ENCODE measurements around the gene TMEM238L.

TMEM238L gene

GRCh38 chr17:10775058-10775457 is 28.8 kb downstream of the TMEM238L start:
- no peak for DNase-seq (ENCODE audit: low read depth, low spot score)

GRCh38 chr17:10773391-10773790 is 30.5 kb downstream of the TMEM238L start:
- no peak for DNase-seq (ENCODE audit: low read depth, low spot score)

DNA sequence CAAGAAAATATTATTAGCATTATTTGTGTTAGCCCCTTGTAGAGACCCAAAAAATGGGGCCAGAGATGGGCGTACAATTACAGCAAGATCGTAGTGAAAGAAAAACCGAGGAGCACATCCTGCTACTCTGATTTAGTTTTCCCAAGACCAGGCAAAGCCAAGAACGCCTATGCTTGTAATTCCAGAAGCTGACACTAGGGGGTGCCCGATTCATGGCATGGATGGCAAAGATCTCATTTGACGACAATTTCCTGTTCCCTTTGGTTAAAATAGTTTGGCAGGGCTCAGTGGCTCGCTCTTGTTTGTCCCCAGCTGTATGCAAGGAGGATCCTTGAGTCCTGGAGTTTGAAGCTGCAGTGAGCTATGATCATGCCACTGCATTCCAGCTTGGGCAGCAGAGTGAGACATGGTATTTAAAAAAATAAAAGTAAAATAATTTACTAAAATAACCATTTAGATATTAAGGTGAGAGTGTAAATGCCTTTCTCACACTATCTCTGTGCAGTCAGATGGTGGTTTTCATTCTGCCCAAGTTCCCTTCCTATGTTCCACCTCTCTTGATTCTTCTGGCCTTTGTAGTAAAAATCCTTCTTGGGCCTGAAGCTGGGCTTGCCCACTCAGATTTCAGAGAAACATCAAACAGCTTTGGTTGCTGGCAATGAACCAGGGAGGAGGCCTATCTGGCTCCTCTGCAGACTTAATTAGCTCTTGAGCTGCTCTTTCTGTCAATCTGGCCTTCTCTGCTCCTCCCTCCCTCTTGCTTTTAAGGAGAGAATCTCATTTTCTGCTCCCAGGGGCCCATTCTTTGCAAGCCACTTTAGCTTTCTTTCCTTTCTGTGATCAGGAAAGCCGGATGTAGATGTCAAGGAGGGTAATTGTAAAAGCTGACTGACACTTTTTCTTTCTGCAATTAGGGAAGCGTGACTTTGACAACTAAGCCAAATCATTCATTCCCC is 31.2 kb downstream of the TMEM238L start:
- no peak for DNase-seq (ENCODE audit: low read depth, low spot score)

DNA sequence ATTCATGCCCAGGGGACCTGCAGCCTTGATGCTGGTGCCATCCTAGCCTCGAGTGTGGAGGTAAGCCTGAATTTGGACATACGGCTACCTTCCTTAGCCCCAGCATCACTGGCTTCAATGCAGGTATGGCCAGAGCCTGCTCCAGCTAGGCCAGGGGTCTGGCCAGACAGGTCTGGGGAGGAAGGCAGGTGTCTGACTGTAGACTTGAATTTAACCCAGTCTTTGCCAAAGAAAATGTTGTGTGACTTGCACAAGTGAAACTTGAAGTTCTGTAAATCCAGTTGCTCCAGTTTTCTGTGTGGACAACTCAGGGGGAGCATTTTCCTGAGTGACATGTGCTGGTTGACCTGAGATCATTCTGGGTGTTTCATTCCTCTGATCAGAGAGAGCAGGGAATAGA is 32.8 kb downstream of the TMEM238L start:
- no peak for DNase-seq (ENCODE audit: low read depth, low spot score)

GRCh38 chr17:10769840-10770239 is 34.1 kb downstream of the TMEM238L start:
- DNase-seq (ENCODE audit: low read depth, low spot score): no peak

GRCh38 chr17:10768750-10769251 is 35.1 kb downstream of the TMEM238L start:
- DNase-seq (ENCODE audit: low read depth, low spot score): no peak

DNA sequence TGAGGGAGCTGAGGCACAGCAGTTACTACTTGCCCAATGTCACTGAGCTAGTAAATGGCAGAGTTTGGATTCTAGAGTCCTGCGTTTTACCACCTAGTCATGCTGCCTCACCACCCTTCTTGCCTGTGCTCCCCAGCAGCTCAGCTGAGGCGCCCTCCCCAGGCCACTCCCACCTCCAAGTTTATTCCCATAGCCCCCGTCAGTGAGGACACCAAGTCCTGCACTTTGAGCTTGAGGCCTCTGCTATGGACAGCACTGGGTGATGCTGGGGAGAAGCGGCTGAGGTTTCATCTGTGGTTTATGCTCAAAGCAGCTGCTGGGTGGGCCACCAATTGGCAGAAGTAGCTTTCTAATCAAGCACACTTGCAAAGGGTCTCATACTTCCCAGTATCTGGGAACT is 36.7 kb downstream of the TMEM238L start:
- DNase-seq (ENCODE audit: low read depth, low spot score): no peak

DNA sequence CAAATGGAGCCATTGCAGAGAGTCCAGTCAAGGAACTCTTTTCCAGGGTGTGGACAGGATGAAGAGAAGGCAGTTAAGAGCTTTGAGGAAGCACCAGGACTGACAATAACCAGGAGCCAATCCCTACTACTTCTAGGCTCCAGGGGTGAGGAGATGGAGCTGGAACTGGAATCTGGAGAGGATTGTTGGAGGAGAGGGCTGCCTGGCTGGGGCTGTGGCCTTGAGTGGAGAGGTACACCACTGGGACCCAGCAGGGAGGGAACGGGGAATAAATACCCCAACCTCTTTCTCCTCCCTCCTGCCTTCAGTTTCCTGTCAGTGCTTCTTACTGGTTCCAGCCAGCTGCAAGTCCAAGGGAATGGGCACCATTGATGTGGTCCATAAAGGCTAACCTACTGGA is 41.9 kb downstream of the TMEM238L start:
- DNase-seq (ENCODE audit: low read depth, low spot score): no peak

- no peak for DNase-seq (ENCODE audit: low read depth, low spot score)
These were observed 42.6 kb downstream of the TMEM238L start for GRCh38 chr17:10761281-10761680.

DNA sequence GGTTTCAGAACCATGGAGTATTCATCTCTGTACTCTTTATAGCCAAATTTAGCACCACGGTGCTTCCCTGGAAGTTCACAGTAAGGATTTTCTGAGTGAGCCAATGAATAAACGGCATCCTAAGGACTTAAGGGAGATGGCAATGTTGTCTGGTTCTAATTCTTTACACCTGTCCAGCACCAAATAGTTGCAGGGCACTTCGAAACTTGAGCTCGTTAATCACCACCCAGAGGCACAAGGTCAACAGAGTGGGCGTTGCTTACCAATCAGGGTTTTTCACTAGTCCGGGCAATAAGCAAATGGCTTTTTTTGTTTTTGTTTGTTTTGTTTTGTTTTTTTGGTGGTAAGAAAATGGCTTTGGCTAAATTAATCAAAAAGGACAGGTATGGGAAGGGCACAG is 45.8 kb downstream of the TMEM238L start:
- no peak for DNase-seq (ENCODE audit: low read depth, low spot score)

DNA sequence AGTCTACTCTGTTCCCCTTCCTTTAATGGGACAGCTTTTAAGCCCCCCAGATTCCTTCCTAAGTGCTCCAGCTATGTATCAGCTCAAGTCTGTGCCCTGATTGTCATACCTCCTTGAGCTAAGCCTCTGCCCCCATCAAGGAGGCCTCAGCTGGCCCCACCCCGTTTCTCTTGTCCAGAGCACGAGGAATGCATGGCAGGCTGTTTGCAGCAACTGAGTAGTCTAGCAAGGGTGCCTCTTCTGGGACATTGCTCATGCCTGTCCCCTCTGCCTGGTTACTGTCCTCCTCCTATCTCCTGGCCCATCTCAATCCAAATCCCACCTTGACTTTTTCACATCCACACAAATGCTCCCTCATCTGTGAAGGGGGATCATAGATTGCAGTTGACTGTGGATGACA is 46.3 kb downstream of the TMEM238L start:
- no peak for DNase-seq (ENCODE audit: low read depth, low spot score)

- no peak for DNase-seq (ENCODE audit: low read depth, low spot score)
These were observed 46.8 kb downstream of the TMEM238L start for GRCh38 chr17:10757067-10757466.

GRCh38 chr17:10756619-10757018 is 47.3 kb downstream of the TMEM238L start:
- DNase-seq (ENCODE audit: low read depth, low spot score): no peak

GRCh38 chr17:10756185-10756584 is 47.7 kb downstream of the TMEM238L start:
- no peak for DNase-seq (ENCODE audit: low read depth, low spot score)

- no peak for DNase-seq (ENCODE audit: low read depth, low spot score)
These were observed 48.2 kb downstream of the TMEM238L start for GRCh38 chr17:10755592-10756127.

GRCh38 chr17:10754861-10755591 is 48.9 kb downstream of the TMEM238L start:
- peak; percentile 54 for DNase-seq (ENCODE audit: low read depth, low spot score)

DNA sequence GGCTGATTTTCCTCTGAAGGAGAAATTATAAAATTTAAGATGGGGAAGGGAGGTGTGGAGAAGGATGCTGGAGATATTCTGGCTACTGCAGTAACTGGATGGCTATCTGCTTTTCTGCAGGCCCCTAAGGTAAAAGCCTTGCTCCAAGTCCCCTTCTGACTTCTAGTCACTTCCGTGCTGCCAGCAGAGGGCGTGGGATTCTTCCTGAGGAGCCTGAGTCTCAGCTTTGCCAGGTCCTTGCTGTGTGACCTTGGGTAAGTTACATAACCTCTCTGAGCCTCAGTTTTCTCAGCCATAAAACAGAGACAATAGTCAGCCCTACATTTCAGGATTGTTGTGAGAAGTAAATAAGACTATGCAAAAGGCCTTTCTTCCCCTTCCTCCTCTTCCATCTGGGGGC is 49.8 kb downstream of the TMEM238L start:
- no peak for DNase-seq (ENCODE audit: low read depth, low spot score)

- DNase-seq (ENCODE audit: low read depth, low spot score): no peak
These were observed 51.2 kb downstream of the TMEM238L start for GRCh38 chr17:10752696-10753095.

DNA sequence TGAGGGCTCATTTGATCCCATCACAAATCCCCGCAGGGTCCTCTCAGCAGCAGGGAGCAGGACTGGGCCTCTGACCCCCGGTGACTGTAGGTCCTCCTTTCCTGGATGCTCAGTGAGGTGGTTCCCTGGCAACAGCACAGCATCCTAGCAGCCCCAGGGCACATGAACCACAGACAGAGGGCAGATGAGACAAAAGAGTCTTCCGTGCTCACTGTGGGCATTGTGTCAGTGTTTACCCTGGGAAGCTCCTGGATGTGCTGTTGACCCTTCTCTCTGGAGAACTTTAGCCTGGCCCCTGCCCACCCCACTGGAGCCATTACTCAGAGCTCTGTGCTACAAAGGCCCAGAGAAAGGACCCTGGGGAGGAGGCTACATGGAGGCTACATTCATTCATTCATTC is 52.3 kb downstream of the TMEM238L start:
- DNase-seq (ENCODE audit: low read depth, low spot score): no peak

DNA sequence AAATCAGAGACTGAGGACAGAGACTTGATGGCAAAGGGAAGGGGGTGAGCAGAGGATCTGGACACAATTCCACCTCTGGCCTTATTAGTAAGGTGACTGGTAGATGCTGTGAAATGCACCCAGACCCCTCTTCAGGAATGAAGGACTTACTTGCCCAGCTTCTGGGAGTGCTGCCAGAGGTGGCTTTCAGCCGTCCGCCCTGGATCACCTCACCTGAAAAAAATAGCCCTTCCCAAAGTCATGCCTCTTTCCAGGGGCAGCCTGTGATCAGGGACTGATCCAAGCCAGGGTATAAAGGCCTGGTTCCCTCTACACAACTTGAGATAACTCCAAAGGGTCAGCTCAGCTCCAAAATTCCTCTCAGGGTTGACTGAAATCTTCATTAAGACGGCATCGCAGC is 53.7 kb downstream of the TMEM238L start:
- no peak for DNase-seq (ENCODE audit: low read depth, low spot score)

GRCh38 chr17:10748531-10749181 is 55.2 kb downstream of the TMEM238L start:
- DNase-seq (ENCODE audit: low read depth, low spot score): no peak

- DNase-seq (ENCODE audit: low read depth, low spot score): no peak
These were observed 58.7 kb downstream of the TMEM238L start for GRCh38 chr17:10745231-10745630.

Data from iPS DF 19.7 (cell line).